Endothelial cell (in vitro differentiated cells): Measurements from ENCODE around the gene WDR18. TPM values are rescaled to one million over a fixed set of nuclear protein-coding genes. Genes with fewer than 3 reads are reported as not detected.

Source experiments
- DNase-seq: peaks from one replicate; pipeline ENCODE4 v3.0.0; 2021; ENCODE audit warnings: low spot score
- H3K27ac Mint-ChIP-seq: one replicate; pipeline ENCODE4 v1.8.0; 2021; ENCODE audit warnings: mixed read lengths, inconsistent platforms; ENCODE audit not compliant: unreplicated experiment
- H3K27me3 Mint-ChIP-seq: one replicate; pipeline ENCODE4 v1.8.0; 2021; ENCODE audit warnings: mild to moderate bottlenecking, moderate library complexity, mixed read lengths, inconsistent platforms; ENCODE audit not compliant: unreplicated experiment
- H3K36me3 Mint-ChIP-seq: one replicate; pipeline ENCODE4 v1.8.0; 2021; ENCODE audit warnings: mild to moderate bottlenecking, low read depth, mixed read lengths, inconsistent platforms; ENCODE audit not compliant: unreplicated experiment
- H3K4me1 Mint-ChIP-seq: one replicate; pipeline ENCODE4 v1.8.0; 2021; ENCODE audit warnings: mild to moderate bottlenecking, mixed read lengths, inconsistent platforms; ENCODE audit not compliant: unreplicated experiment
- H3K4me3 Mint-ChIP-seq: one replicate; pipeline ENCODE4 v1.8.0; 2021; ENCODE audit warnings: mild to moderate bottlenecking, mixed read lengths, inconsistent platforms; ENCODE audit not compliant: unreplicated experiment
- H3K9me3 Mint-ChIP-seq: one replicate; pipeline ENCODE4 v1.8.0; 2021; ENCODE audit warnings: mixed read lengths, inconsistent platforms; ENCODE audit not compliant: unreplicated experiment
- total RNA-seq: library from RNA; stranded (reverse); fragmentation: NEBNext Ultra II Directional; extraction: Animal tissue kit (Norgen Biotek cat#: 25700); gene quantifications from one replicate; pipeline ENCODE4 v1.2.1, GENCODE V29; 2021; ENCODE audit not compliant: unreplicated experiment
- TF ChIP-seq, protein P1 (sequence below): fragments of 200-600 bp; sonication (generic); IDR thresholded peaks from one replicate; pipeline ENCODE4 v1.5.0; 2021; ENCODE audit warnings: antibody characterized with exemption; ENCODE audit not compliant: unreplicated experiment

WDR18 gene
- total RNA-seq, 1 donor from 2014 or later, result 53.1 TPM

DNA sequence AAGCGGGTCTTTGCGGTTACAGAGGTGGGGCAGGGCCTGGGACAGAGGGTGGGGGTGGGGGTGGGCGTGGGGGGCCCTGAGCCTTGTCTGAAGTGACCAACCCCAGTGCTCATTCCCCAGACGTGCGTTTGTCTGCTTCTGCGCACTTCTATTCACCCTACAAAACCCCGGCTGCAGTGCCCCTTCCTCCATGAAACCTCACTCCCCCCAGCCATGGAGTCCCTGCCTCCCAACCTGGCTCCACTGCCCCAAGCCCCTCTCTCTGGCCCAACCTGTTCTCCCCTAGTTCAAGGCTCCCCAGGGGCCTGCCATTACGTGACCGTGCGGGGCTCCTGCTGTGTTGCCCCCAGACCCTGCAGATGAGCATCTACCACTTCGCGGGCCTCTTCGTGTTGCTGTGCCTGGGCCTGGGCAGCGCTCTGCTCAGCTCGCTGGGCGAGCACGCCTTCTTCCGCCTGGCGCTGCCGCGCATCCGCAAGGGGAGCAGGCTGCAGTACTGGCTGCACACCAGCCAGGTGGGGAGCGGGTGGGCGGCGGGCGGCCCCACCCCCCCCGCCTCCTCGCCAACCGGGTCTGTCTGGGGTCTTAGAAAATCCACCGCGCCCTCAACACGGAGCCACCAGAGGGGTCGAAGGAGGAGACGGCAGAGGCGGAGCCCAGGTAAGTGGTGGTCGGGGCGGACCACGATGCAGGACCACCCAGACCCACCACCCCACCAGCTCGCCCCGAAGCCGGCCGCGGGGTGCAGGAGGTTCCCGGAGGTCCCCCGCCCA is 24.3 kb downstream of the WDR18 start:
- H3K9me3 Mint-ChIP-seq, result no peaks in the 10 kb centered on the region
- H3K4me3 Mint-ChIP-seq, result no peak overlapping the region

DNA sequence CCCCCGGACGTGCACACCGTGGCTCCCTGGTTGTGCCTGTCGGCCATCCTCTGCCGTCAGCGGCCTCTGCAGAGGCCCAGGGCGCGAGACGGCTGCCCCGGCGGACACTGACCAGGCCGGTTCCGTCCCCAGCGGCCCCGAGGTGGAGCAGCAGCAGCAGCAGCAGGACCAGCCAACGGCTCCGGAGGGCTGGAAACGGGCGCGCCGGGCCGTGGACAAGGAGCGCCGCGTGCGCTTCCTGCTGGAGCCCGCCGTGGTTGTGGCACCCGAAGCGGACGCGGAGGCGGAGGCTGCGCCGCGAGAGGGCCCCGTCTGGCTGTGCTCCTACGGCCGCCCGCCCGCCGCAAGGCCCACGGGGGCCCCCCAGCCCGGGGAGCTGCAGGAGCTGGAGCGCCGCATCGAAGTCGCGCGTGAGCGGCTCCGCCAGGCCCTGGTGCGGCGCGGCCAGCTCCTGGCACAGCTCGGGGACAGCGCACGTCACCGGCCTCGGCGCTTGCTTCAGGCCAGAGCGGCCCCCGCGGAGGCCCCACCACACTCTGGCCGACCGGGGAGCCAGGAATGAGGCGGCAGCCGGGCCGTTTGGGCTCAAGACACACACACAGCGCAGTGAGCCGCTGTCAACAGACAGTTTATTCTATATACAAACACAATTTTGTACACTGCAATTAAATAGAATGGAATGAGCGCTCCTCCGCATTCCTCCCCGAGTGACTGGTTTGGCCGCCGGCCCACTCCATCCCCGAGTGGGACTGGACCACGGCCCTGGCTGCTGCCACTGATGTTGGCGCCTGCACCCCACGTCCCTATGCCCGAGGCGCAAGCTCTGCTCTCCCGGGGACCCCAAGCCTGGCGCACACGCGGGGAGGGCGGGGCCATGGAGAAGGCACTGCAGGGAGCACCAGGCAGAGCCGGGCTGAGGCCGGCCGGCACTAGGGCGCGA is 25.2 kb downstream of the WDR18 start:
- Mint-ChIP-seq H3K27ac (no peak overlapping the region), H3K36me3 (no peaks in the 10 kb centered on the region), H3K9me3 (no peaks in the 10 kb centered on the region), H3K4me1 (no peaks in the 10 kb centered on the region), H3K4me3 (no peak overlapping the region), H3K27me3 (peaks cover 3% of the 10 kb centered on the region)
- DNase-seq, result no peak
- TF ChIP-seq, protein P1, sequence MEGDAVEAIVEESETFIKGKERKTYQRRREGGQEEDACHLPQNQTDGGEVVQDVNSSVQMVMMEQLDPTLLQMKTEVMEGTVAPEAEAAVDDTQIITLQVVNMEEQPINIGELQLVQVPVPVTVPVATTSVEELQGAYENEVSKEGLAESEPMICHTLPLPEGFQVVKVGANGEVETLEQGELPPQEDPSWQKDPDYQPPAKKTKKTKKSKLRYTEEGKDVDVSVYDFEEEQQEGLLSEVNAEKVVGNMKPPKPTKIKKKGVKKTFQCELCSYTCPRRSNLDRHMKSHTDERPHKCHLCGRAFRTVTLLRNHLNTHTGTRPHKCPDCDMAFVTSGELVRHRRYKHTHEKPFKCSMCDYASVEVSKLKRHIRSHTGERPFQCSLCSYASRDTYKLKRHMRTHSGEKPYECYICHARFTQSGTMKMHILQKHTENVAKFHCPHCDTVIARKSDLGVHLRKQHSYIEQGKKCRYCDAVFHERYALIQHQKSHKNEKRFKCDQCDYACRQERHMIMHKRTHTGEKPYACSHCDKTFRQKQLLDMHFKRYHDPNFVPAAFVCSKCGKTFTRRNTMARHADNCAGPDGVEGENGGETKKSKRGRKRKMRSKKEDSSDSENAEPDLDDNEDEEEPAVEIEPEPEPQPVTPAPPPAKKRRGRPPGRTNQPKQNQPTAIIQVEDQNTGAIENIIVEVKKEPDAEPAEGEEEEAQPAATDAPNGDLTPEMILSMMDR, result no peak

More for the DNA sequence above, 24.3 kb downstream of the WDR18 start:
- TF ChIP-seq, protein P1, result no peak
- H3K27me3 Mint-ChIP-seq, result peaks cover 3% of the 10 kb centered on the region
- DNase-seq, result no peak
- H3K36me3 Mint-ChIP-seq, result no peaks in the 10 kb centered on the region
- no peaks in the 10 kb centered on the region for H3K4me1 Mint-ChIP-seq
- no peak overlapping the region for H3K27ac Mint-ChIP-seq

DNA sequence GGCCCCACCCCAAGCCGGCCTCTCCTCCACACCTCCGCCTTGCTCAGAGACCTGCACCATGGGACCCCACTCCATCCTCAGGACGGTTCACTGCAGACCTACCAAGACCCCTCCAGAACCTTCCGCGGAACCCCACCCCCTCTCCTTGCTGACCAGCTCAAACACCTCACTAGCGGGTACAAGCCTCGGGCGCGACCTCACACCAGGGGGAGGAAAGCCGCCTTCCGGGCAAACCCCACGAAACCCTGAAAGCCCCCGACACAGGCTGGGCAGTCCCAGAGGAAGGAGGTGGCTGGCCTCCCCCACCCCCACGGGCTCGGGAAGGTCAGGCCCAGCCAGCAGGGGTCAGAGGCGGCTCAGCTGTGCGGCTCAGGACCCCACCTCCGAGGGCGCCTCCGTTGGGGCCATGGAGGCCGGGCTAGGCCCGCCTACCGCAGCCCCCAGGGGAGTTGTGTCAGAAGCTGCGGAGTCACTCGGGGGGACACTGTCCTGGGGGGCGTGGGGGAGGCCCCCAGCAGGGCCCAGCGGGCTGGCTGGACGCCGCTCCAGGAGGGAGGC is 25.9 kb downstream of the WDR18 start:
- Mint-ChIP-seq H3K36me3 (no peaks in the 10 kb centered on the region), H3K27ac (no peak overlapping the region), H3K9me3 (no peaks in the 10 kb centered on the region), H3K4me1 (no peaks in the 10 kb centered on the region), H3K27me3 (peaks cover 3% of the 10 kb centered on the region), H3K4me3 (no peak overlapping the region)
- TF ChIP-seq, protein P1, result no peak
- no peak for DNase-seq

DNA sequence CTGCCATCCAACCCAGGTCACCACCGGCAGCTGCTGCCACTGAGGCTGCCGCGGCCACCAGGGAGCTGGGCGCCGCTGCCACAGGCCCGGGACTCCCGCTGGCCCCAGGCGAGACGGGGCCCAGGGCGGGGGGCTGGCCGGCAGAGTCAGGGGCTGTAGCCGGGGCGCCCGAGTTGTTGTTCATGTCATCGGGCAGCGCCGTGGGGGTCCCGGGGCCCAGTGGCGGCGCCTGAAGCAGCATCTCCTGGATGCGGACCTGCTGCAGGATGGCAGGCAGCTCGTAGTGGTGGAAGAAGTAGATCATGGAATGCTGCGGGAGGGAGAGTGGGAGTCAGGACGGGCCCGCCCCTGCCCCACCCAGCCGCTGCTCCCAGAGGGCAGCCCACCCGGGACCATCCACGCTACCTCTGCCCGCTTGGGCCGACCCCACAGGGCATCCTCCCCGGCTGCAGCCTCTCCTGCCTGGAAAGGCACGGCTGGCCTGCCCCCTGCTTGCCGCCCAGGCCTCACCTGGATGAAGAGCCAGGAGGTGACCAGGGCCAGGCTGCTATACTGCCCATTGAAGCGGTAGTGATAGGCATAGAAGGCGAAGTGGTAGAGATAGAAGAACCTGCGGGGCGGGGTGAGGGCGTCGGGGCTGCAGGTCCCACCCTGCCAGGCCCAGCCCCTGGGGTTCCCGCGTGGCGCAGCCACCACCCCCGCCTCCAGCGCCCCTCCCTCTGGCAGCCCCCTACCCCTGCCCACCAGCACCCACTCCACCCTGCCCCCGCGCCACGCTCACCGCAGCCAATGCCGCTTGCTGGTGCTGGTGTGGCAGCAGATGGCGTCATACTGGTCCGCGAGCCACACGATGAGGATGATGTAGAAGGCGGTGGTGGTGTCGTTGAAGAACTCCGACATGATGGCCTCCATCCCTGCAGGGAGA is 26.7 kb downstream of the WDR18 start:
- Mint-ChIP-seq H3K4me3 (no peak overlapping the region), H3K27ac (no peak overlapping the region), H3K9me3 (no peaks in the 10 kb centered on the region), H3K4me1 (no peaks in the 10 kb centered on the region), H3K27me3 (peaks cover 3% of the 10 kb centered on the region), H3K36me3 (no peaks in the 10 kb centered on the region)
- TF ChIP-seq, protein P1, result no peak
- DNase-seq, result no peak
